CD4-positive, alpha-beta T cell treated with Interferon gamma for 1 hour (primary cell): ENCODE results near the gene RHOH.
"Not testable (repeated sequence)": the region's sequence is repeated elsewhere in the genome, so short reads cannot be mapped to it uniquely, and the experiment has no call there.

Experiments
- DNase-seq: peaks from one replicate; pipeline ENCODE4 v3.0.0-alpha.2; 2020

RHOH gene

GRCh38 chr4:40264995-40265909, 68.4 kb downstream of the RHOH start:
- DNase-seq, result peak; percentile 52

GRCh38 chr4:40265910-40266274, 69.1 kb downstream of the RHOH start:
- DNase-seq, result no peak

GRCh38 chr4:40269133-40269532, 72.3 kb downstream of the RHOH start:
- DNase-seq, result no peak

GRCh38 chr4:40270609-40271008, 73.8 kb downstream of the RHOH start:
- no peak for DNase-seq

- no peak for DNase-seq
These were observed 78.4 kb downstream of the RHOH start for GRCh38 chr4:40275065-40275730.

- DNase-seq, result no peak
These were observed 79.7 kb downstream of the RHOH start for GRCh38 chr4:40276546-40276945.

GRCh38 chr4:40280586-40280985, 83.8 kb downstream of the RHOH start:
- DNase-seq, result no peak

- no peak for DNase-seq
These were observed 84.3 kb downstream of the RHOH start for GRCh38 chr4:40281099-40281498.

GRCh38 chr4:40281913-40282312, 85.1 kb downstream of the RHOH start:
- DNase-seq, result no peak

- not testable (repeated sequence) for DNase-seq
These were observed 86.0 kb downstream of the RHOH start for GRCh38 chr4:40282857-40283256.

- DNase-seq, result no peak
These were observed 86.6 kb downstream of the RHOH start for GRCh38 chr4:40283413-40283812.

GRCh38 chr4:40283968-40284367, 87.1 kb downstream of the RHOH start:
- DNase-seq, result peak; percentile 81

- no peak for DNase-seq
These were observed 88.9 kb downstream of the RHOH start for GRCh38 chr4:40285692-40286091.

- DNase-seq, result peak; percentile 28
These were observed 91.7 kb downstream of the RHOH start for GRCh38 chr4:40288566-40288965.

- peak; percentile 24 for DNase-seq
These were observed 92.7 kb downstream of the RHOH start for GRCh38 chr4:40289366-40290188.

GRCh38 chr4:40290611-40291186, 93.9 kb downstream of the RHOH start:
- DNase-seq, result not testable (repeated sequence)

GRCh38 chr4:40292313-40292759, 95.5 kb downstream of the RHOH start:
- DNase-seq, result peak; percentile 11

- DNase-seq, result no peak
These were observed 97.5 kb downstream of the RHOH start for GRCh38 chr4:40294339-40294738.

GRCh38 chr4:40295030-40295429, 98.2 kb downstream of the RHOH start:
- not testable (repeated sequence) for DNase-seq

- no peak for DNase-seq
These were observed 98.7 kb downstream of the RHOH start for GRCh38 chr4:40295572-40295971.
